SK-N-SH (cell line): ENCODE data around the gene CCDC40.

Source experiments
- EP300 ChIP-seq, 2 experiments: IDR thresholded peaks; 2 replicates each; pipeline versions ENCODE4 v1.4.0 to v1.6.1; 2012; ENCODE audit warnings: borderline replicate concordance in 1 of 2, low read depth in 1 of 2, low read length in 1 of 2
- GABPA ChIP-seq: IDR thresholded peaks from 2 replicates; pipeline ENCODE4 v1.4.0; 2012; ENCODE audit warnings: low read depth, mild to moderate bottlenecking
- GATA2 ChIP-seq: sonication (generic); formaldehyde crosslinking; IDR thresholded peaks from 2 replicates; pipeline ENCODE4 v1.5.0; 2020; ENCODE audit warnings: mild to moderate bottlenecking, missing genetic modification reagents
- NFIC ChIP-seq: IDR thresholded peaks from 2 replicates; pipeline ENCODE4 v1.4.0; 2012; ENCODE audit warnings: borderline replicate concordance
- POLR2AphosphoS5 ChIP-seq: IDR thresholded peaks from 2 replicates; pipeline ENCODE4 v1.6.1; 2012; ENCODE audit warnings: low read depth, low read length
- SMC3 ChIP-seq: IDR thresholded peaks from 2 replicates; pipeline ENCODE4 v1.6.1; 2012; ENCODE audit warnings: low read depth, low read length, improper control_type of control experiment
- TCF12 ChIP-seq: IDR thresholded peaks from 2 replicates; pipeline ENCODE4 v1.4.0; 2012
- TEAD4 ChIP-seq: IDR thresholded peaks from 2 replicates; pipeline ENCODE4 v1.4.0; 2012; ENCODE audit warnings: mild to moderate bottlenecking, borderline replicate concordance; ENCODE audit not compliant: insufficient read depth
- USF2 ChIP-seq: fragments of 150-350 bp; IDR thresholded peaks from 2 replicates; pipeline ENCODE4 v1.6.1; 2017; ENCODE audit warnings: antibody characterized with exemption, low read length, low read depth, borderline replicate concordance
- YY1 ChIP-seq: IDR thresholded peaks from 2 replicates; pipeline ENCODE4 v1.4.0; 2012; ENCODE audit warnings: low read depth, mild to moderate bottlenecking
- TF ChIP-seq, protein P1 (sequence below): fragments of 200-600 bp; sonication (generic); IDR thresholded peaks from 2 replicates; pipeline ENCODE4 v1.6.1; 2017; ENCODE audit warnings: antibody characterized with exemption, mild to moderate bottlenecking, moderate library complexity
- TF ChIP-seq, protein P2 (sequence below): IDR thresholded peaks from 2 replicates; pipeline ENCODE4 v1.6.1; 2012; ENCODE audit warnings: mild to moderate bottlenecking, low read depth, low read length, moderate library complexity

DNA sequence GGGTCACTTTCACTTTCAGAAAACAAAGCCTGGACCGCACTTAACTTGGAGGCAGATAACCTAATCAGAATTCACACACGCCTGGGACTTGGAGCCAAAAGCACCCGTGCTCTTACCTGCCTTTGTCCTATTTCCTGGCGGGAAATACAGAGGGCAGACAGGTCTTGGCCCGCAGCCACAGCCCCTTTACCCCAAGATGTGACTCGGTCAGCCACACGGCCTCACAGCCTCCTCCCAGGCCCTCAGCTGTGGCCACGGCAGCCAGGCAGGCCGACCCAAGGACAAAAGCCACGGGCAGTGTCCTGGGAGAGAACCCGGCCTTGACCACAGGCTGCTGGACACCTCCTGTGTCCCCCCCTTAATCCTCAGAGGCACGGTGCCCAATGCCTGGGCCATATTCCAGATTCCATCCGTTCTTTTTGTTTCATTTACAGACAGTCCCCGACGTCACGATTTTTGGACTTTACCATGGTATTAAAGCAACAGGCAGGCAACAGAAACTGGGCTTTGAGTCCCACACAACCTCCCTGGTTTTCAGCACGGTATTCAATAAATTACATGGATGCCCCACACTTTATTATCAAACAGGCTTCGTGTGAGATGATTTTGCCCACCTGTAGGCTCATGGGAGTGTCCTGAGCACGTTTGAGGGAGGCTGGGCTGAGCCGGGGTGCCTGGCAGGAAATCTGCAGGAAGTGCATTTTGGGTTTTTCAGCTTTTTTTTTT, 34.8 kb downstream of the CCDC40 start:
- TF ChIP-seq, protein P1, sequence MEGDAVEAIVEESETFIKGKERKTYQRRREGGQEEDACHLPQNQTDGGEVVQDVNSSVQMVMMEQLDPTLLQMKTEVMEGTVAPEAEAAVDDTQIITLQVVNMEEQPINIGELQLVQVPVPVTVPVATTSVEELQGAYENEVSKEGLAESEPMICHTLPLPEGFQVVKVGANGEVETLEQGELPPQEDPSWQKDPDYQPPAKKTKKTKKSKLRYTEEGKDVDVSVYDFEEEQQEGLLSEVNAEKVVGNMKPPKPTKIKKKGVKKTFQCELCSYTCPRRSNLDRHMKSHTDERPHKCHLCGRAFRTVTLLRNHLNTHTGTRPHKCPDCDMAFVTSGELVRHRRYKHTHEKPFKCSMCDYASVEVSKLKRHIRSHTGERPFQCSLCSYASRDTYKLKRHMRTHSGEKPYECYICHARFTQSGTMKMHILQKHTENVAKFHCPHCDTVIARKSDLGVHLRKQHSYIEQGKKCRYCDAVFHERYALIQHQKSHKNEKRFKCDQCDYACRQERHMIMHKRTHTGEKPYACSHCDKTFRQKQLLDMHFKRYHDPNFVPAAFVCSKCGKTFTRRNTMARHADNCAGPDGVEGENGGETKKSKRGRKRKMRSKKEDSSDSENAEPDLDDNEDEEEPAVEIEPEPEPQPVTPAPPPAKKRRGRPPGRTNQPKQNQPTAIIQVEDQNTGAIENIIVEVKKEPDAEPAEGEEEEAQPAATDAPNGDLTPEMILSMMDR: no peak
- no peak for TF ChIP-seq EP300 (IDR thresholded peaks at IDR 0.05; ENCODE audit: borderline replicate concordance in 1 of 2, low read depth in 1 of 2, low read length in 1 of 2)
- no peak for TF ChIP-seq TEAD4
- TF ChIP-seq, protein P2, sequence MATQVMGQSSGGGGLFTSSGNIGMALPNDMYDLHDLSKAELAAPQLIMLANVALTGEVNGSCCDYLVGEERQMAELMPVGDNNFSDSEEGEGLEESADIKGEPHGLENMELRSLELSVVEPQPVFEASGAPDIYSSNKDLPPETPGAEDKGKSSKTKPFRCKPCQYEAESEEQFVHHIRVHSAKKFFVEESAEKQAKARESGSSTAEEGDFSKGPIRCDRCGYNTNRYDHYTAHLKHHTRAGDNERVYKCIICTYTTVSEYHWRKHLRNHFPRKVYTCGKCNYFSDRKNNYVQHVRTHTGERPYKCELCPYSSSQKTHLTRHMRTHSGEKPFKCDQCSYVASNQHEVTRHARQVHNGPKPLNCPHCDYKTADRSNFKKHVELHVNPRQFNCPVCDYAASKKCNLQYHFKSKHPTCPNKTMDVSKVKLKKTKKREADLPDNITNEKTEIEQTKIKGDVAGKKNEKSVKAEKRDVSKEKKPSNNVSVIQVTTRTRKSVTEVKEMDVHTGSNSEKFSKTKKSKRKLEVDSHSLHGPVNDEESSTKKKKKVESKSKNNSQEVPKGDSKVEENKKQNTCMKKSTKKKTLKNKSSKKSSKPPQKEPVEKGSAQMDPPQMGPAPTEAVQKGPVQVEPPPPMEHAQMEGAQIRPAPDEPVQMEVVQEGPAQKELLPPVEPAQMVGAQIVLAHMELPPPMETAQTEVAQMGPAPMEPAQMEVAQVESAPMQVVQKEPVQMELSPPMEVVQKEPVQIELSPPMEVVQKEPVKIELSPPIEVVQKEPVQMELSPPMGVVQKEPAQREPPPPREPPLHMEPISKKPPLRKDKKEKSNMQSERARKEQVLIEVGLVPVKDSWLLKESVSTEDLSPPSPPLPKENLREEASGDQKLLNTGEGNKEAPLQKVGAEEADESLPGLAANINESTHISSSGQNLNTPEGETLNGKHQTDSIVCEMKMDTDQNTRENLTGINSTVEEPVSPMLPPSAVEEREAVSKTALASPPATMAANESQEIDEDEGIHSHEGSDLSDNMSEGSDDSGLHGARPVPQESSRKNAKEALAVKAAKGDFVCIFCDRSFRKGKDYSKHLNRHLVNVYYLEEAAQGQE: no peak
- no peak for TF ChIP-seq NFIC
- no peak for TF ChIP-seq POLR2AphosphoS5
- TF ChIP-seq USF2: no peak
- no peak for TF ChIP-seq GATA2 (CRISPR knock-in tag)
- no peak for TF ChIP-seq YY1
- TF ChIP-seq SMC3: no peak
- TF ChIP-seq GABPA: no peak
- TF ChIP-seq TCF12: no peak
